Hepatocyte (in vitro differentiated cells): ENCODE results near the gene ST8SIA1. TPM values are rescaled to one million over a fixed set of nuclear protein-coding genes. Genes with fewer than 3 reads are reported as not detected.
"Not testable (repeated sequence)": the region's sequence is repeated elsewhere in the genome, so short reads cannot be mapped to it uniquely, and the experiment has no call there.

Experiments
- DNase-seq: peaks from one replicate; pipeline ENCODE4 v3.0.0-alpha.2; 2016; ENCODE audit warnings: low spot score
- H2AFZ ChIP-seq: fragments of 200-600 bp; sonication (generic); 2 replicates; pipeline ENCODE4 v1.6.0; 2016; ENCODE audit warnings: antibody characterized with exemption, mild to moderate bottlenecking
- H3K27ac ChIP-seq: fragments of 200-600 bp; sonication (generic); 2 replicates; pipeline ENCODE4 v1.5.1; 2016; ENCODE audit warnings: mild to moderate bottlenecking
- H3K27me3 ChIP-seq: fragments of 200-600 bp; sonication (generic); 2 replicates; pipeline ENCODE4 v1.6.1; 2016
- H3K36me3 ChIP-seq: fragments of 200-600 bp; sonication (generic); replicated peaks from 2 replicates; pipeline ENCODE4 v1.5.1; 2016; ENCODE audit warnings: low read depth; ENCODE audit not compliant: insufficient read depth
- H3K4me1 ChIP-seq: fragments of 200-600 bp; sonication (generic); 2 replicates; pipeline ENCODE4 v1.5.1; 2016; ENCODE audit warnings: mild to moderate bottlenecking, moderate library complexity; ENCODE audit not compliant: insufficient read depth
- H3K4me2 ChIP-seq: fragments of 200-600 bp; sonication (generic); 2 replicates; pipeline ENCODE4 v1.6.0; 2016
- H3K4me3 ChIP-seq: fragments of 200-600 bp; sonication (generic); 2 replicates; pipeline ENCODE4 v1.5.1; 2016; ENCODE audit warnings: mild to moderate bottlenecking
- H3K79me2 ChIP-seq: fragments of 200-600 bp; sonication (generic); 2 replicates; pipeline ENCODE4 v1.6.0; 2017; ENCODE audit warnings: mild to moderate bottlenecking
- H3K9me2 ChIP-seq: fragments of 200-600 bp; sonication (generic); replicated peaks from 2 replicates; pipeline ENCODE4 v1.6.0; 2017; ENCODE audit warnings: mild to moderate bottlenecking; ENCODE audit not compliant: insufficient read depth
- H3K9me3 ChIP-seq: fragments of 200-600 bp; sonication (generic); 2 replicates; pipeline ENCODE4 v1.5.1; 2016; ENCODE audit warnings: low read depth, mild to moderate bottlenecking
- H4K20me1 ChIP-seq: fragments of 200-600 bp; sonication (generic); 2 replicates; pipeline ENCODE4 v1.6.0; 2016; ENCODE audit warnings: mild to moderate bottlenecking; ENCODE audit not compliant: insufficient read depth, poor library complexity, severe bottlenecking
- EZH2 ChIP-seq: fragments of 200-600 bp; sonication (generic); IDR thresholded peaks from 2 replicates; pipeline ENCODE4 v1.6.1; 2016; ENCODE audit warnings: antibody characterized with exemption, mild to moderate bottlenecking, borderline replicate concordance
- EZH2phosphoT487 ChIP-seq: fragments of 200-600 bp; sonication (generic); IDR thresholded peaks from one replicate; pipeline ENCODE4 v1.6.1; 2018; ENCODE audit warnings: antibody characterized with exemption, mild to moderate bottlenecking, low read depth, moderate library complexity; ENCODE audit not compliant: unreplicated experiment, severe bottlenecking
- WGBS: methylation state at CpG from one replicate; pipeline ENCODE4 v1.1.6; 2016; ENCODE audit warnings: low lambda C conversion rate; ENCODE audit errors: missing lambda C conversion rate; 5-methylcytosine and 5-hydroxymethylcytosine counted together
- polyA plus RNA-seq: library from polyadenylated mRNA; unstranded; fragments of >200 nt; fragmentation: Nextera tagmentation; extraction: Ambion mirVana; gene quantifications from 2 replicates; pipeline ENCODE4 v1.2.1, GENCODE V29; 2016
- total RNA-seq: library from RNA; depleted of rRNA; stranded (reverse); fragments of >200 nt; gene quantifications from 2 replicates; pipeline ENCODE4 v1.2.3, GENCODE V29; 2014
- TF ChIP-seq, protein P1 (sequence below): fragments of 200-600 bp; sonication (generic); IDR thresholded peaks from 2 replicates; pipeline ENCODE4 v1.5.1; 2016; ENCODE audit warnings: antibody characterized with exemption, mild to moderate bottlenecking; ENCODE audit not compliant: poor library complexity

ST8SIA1 gene
- total RNA-seq (1.5 and 2.0 TPM in 2 replicates), polyA plus RNA-seq (0.77 and 0.88 TPM in 2 replicates)

DNA sequence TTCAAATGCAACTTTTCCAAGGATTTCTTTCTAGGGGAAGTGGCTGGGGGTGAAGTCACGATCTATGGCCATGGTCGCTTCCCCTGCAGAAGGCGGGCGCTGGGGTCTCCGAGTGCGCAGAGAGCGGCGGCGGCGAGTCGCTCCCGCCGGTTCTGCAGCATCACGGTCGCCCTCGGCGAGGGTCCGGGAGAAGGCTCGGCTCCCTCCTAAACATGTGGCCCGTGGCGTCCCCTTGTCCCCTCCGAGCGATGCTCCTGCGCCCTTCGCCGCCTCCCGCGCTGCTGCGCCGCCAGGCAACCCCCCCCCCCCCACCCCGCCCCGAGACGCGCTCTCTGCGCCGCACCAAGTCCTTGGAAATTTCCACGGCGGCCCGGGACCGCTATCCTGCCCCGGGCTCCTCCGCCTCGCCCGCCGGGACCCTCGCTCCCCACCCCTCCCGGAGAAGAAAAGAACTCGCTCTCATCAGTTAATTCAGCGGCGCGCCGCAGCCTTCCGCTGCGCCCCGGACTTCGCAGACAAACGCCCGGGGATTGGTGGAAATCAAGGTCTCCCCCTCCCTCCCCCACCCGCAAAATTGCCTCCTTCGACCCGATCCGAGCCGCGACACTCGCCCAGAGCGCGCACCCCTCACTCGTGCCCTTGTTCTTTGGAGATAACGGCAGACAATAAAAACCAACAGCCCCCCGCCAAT is at the start of gene ST8SIA1:
ST8SIA1 (minus strand) TSS at position 298 of the 691 bp plus-strand sequence. CDS start 475 bp downstream, outside the sequence.
- Histone ChIP-seq H3K27ac (no peak within 1 kb of the TSS), H3K9me3 (no peaks in the 10 kb centered on the region), H3K4me1 (peaks cover 11% of the 10 kb centered on the region), H3K4me2 (peak within 1 kb of the TSS; percentile 88), H3K9me2 (no peaks in the 10 kb centered on the region), H4K20me1 (no peaks in the 10 kb centered on the region), H3K27me3 (peaks cover 20% of the 10 kb centered on the region), H3K36me3 (no peaks in the 10 kb centered on the region), H3K4me3 (peak within 1 kb of the TSS; percentile 61), H2AFZ (peak within 1 kb of the TSS; percentile 62), H3K79me2 (no peaks in the 10 kb centered on the region)
- TF ChIP-seq, protein P1, sequence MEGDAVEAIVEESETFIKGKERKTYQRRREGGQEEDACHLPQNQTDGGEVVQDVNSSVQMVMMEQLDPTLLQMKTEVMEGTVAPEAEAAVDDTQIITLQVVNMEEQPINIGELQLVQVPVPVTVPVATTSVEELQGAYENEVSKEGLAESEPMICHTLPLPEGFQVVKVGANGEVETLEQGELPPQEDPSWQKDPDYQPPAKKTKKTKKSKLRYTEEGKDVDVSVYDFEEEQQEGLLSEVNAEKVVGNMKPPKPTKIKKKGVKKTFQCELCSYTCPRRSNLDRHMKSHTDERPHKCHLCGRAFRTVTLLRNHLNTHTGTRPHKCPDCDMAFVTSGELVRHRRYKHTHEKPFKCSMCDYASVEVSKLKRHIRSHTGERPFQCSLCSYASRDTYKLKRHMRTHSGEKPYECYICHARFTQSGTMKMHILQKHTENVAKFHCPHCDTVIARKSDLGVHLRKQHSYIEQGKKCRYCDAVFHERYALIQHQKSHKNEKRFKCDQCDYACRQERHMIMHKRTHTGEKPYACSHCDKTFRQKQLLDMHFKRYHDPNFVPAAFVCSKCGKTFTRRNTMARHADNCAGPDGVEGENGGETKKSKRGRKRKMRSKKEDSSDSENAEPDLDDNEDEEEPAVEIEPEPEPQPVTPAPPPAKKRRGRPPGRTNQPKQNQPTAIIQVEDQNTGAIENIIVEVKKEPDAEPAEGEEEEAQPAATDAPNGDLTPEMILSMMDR: no peak
- TF ChIP-seq EZH2: peak; percentile 10
- DNase-seq: peak; percentile 49
- WGBS: 3% methylated on average over 26 of the region's 70 CpGs

DNA sequence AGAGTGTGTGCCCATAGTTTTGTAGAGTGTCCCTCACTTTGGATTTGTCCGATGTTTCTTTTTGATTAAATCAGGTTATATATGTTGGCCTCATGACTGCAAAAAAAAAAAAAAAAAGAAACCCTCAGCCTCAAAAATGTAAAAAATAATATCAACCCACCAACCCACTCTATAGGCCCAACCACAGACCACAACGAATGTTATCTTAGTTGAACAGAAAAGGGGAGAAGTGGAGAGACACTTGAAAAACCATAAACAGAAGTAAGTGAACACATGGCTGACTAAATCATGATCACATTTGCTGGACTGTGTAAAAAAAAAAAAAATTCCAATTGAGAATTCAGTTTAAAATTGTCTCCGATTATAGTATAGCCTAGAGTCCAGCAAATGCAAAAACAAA is 45.5 kb upstream of the ST8SIA1 start:
- no peak for DNase-seq
- whole genome bisulfite sequencing: 96% methylated on average over 3 of the region's 3 CpGs
- no peaks in the 10 kb centered on the region for H3K9me2 ChIP-seq
- no peaks in the 10 kb centered on the region for H3K9me3 ChIP-seq
- H3K27ac ChIP-seq: no peak overlapping the region
- no peak overlapping the region for H3K4me2 ChIP-seq
- no peaks in the 10 kb centered on the region for H4K20me1 ChIP-seq
- no peaks in the 10 kb centered on the region for H3K36me3 ChIP-seq
- H3K4me1 ChIP-seq: no peaks in the 10 kb centered on the region
- H2AFZ ChIP-seq: no peak overlapping the region
- TF ChIP-seq, protein P1: no peak
- TF ChIP-seq EZH2phosphoT487: no peak
- no peak for TF ChIP-seq EZH2
- no peaks in the 10 kb centered on the region for H3K27me3 ChIP-seq
- no peak overlapping the region for H3K4me3 ChIP-seq
- H3K79me2 ChIP-seq: no peaks in the 10 kb centered on the region

GRCh38 chr12:22377731-22378496 is 43.4 kb upstream of the ST8SIA1 start:
- H3K4me3 ChIP-seq: no peak overlapping the region
- H3K9me3 ChIP-seq: no peaks in the 10 kb centered on the region
- no peaks in the 10 kb centered on the region for H3K9me2 ChIP-seq
- 63% methylated on average over 4 of the region's 4 CpGs for WGBS
- no peaks in the 10 kb centered on the region for H3K79me2 ChIP-seq
- no peaks in the 10 kb centered on the region for H4K20me1 ChIP-seq
- H3K4me1 ChIP-seq: no peaks in the 10 kb centered on the region
- DNase-seq: peak; percentile 13
- no peak overlapping the region for H3K4me2 ChIP-seq
- no peaks in the 10 kb centered on the region for H3K36me3 ChIP-seq
- H2AFZ ChIP-seq: no peak overlapping the region
- no peaks in the 10 kb centered on the region for H3K27me3 ChIP-seq
- TF ChIP-seq, protein P1: no peak
- TF ChIP-seq EZH2phosphoT487 (no peak), EZH2 (no peak)
- H3K27ac ChIP-seq: peak overlapping the region; percentile 44

DNA sequence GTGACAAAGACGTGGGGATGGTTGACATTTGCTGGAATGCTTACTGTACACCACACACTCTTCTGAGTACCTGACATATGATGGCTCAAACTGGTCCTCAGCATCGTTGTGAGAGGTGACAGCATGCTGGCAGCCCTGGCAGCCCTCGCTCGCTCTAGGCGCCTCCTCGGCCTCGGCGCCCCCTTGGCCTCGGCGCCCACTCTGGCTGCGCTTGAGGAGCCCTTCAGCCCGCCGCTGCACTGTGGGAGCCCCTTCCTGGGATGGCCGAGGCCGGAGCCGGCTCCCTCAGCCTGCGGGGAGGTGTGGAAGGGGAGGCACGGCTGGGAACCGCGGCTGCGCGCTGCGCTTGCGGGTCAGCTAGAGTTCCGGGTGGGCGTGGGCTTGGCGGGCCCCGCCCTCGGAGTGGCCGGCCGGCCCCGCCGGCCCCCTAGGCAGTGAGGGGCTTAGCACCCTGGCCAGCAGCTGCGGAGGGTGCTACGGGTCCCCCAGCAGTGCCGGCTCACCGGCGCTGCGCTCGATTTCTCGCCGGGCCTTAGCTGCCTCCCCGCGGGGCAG is 42.2 kb upstream of the ST8SIA1 start:
- H3K27ac ChIP-seq, H3K4me1 ChIP-seq, H3K4me2 ChIP-seq, H4K20me1 ChIP-seq, H3K36me3 ChIP-seq, H3K9me3 ChIP-seq, H3K27me3 ChIP-seq, H3K4me3 ChIP-seq, H3K9me2 ChIP-seq, DNase-seq, H2AFZ ChIP-seq, H3K79me2 ChIP-seq: not testable (repeated sequence)
- 95% methylated on average over 28 of the region's 44 CpGs for WGBS
